A673 (cell line): ENCODE results near the gene SMYD1.

Experiments
- CTCF ChIP-seq: fragments of 300-800, 200-600 bp; sonication (generic); conservative IDR thresholded peaks from 2 replicates; pipeline ENCODE4 v1.5.1; 2017; ENCODE audit warnings: low read depth, mild to moderate bottlenecking, antibody characterized with exemption, low read length, moderate library complexity, mixed read lengths
- EZH2 ChIP-seq: fragments of 200-600 bp; sonication (generic); IDR thresholded peaks from 2 replicates; pipeline ENCODE4 v1.6.1; 2017; ENCODE audit warnings: borderline replicate concordance, low read depth, mild to moderate bottlenecking, mixed read lengths, antibody characterized with exemption, low read length; ENCODE audit not compliant: poor library complexity, severe bottlenecking

- TF ChIP-seq CTCF (no peak), EZH2 (no peak)
Observed at GRCh38 chr2:88077080-88077479, 9.5 kb downstream of the SMYD1 start.
